Lower leg skin (tissue), 4 donors: ENCODE data around the gene MEX3C. TPM values are rescaled to one million over a fixed set of nuclear protein-coding genes. Genes with fewer than 3 reads are reported as not detected.

Experiments
- DNase-seq, 2 donors: peaks; one replicate each; pipeline ENCODE4 v3.0.0-alpha.2; 2019; ENCODE audit warnings: low spot score in 2 of 2
- H3K4me3 ChIP-seq: fragments of 200-600 bp; sonication (generic); 2 replicates; pipeline ENCODE4 v1.5.1; 2017; ENCODE audit warnings: mild to moderate bottlenecking, low read depth; ENCODE audit not compliant: poor library complexity, severe bottlenecking
- POLR2A ChIP-seq, 2 donors: fragments of 450-650 bp; IDR thresholded peaks; one replicate each; pipeline ENCODE4 v1.6.1; 2016 to 2017; ENCODE audit warnings: antibody characterized with exemption in 2 of 2, mild to moderate bottlenecking in 1 of 2, moderate library complexity in 1 of 2
- WGBS, 2 donors: methylation state at CpG; one replicate each; pipeline ENCODE4 v1.1.5; 2018; 5-methylcytosine and 5-hydroxymethylcytosine counted together
- intact Hi-C: fragments of 100-400 bp; cut with DNase I; formaldehyde crosslinking; loops from one replicate; pipeline ENCODE4 v1.15.0; 2023; ENCODE audit warnings: low total_unique reads
- total RNA-seq, 4 donors: library from RNA; depleted of rRNA; stranded (reverse); fragments of >200 nt; gene quantifications; one replicate each; pipeline ENCODE4 v1.1.0, GENCODE V29; 2016
- TF ChIP-seq, protein P1 (sequence below), 3 donors: fragments of 450-650 bp; IDR thresholded peaks; one replicate each; pipeline ENCODE4 v1.5.1; 2016; ENCODE audit warnings: antibody characterized with exemption in 3 of 3, mild to moderate bottlenecking in 3 of 3, moderate library complexity in 2 of 3

MEX3C gene
- total RNA-seq, 4 donors from 2014 or later = 28.0 to 34.2 (median 30.6) TPM

GRCh38 chr18:51188024-51188701 lies 9.3 kb downstream of the MEX3C start:
- no peak overlapping the region for H3K4me3 ChIP-seq
- no peak for TF ChIP-seq POLR2A (IDR thresholded peaks at IDR 0.05)
- TF ChIP-seq, protein P1, sequence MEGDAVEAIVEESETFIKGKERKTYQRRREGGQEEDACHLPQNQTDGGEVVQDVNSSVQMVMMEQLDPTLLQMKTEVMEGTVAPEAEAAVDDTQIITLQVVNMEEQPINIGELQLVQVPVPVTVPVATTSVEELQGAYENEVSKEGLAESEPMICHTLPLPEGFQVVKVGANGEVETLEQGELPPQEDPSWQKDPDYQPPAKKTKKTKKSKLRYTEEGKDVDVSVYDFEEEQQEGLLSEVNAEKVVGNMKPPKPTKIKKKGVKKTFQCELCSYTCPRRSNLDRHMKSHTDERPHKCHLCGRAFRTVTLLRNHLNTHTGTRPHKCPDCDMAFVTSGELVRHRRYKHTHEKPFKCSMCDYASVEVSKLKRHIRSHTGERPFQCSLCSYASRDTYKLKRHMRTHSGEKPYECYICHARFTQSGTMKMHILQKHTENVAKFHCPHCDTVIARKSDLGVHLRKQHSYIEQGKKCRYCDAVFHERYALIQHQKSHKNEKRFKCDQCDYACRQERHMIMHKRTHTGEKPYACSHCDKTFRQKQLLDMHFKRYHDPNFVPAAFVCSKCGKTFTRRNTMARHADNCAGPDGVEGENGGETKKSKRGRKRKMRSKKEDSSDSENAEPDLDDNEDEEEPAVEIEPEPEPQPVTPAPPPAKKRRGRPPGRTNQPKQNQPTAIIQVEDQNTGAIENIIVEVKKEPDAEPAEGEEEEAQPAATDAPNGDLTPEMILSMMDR (IDR thresholded peaks at IDR 0.05) = no peak
- DNase-seq = no peak
- intact Hi-C loops = no loop called here
- WGBS, 2 donors = 91 to 93% methylated on average over 6 of the region's 6 CpGs

DNA sequence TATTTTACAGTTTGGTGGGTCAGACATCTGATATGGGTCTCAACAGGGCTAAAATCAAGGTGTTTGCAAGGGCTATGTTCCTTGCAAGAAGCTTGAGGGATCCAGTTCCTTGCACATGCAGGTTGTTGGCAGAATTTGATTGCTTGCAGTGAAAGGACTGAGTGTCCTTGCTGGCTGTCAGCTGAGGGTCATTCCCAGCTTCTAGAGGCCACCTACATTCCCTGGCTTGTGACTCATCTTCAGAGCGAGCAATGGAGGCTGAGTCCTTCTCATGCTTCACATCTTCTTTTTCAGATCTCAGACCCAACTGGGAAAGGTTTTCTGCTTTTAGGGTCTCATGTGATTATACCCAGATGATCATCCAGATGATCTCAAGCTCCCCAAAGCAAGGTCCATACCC lies 12.4 kb downstream of the MEX3C start:
- intact Hi-C loops = no loop called here

GRCh38 chr18:51184091-51184457 lies 13.4 kb downstream of the MEX3C start:
- TF ChIP-seq, protein P1 (IDR thresholded peaks at IDR 0.05) = no peak
- no peak for TF ChIP-seq POLR2A (IDR thresholded peaks at IDR 0.05)
- H3K4me3 ChIP-seq = no peak overlapping the region
- WGBS, 2 donors = 96 to 100% methylated on average over 1 of the region's 1 CpG
- intact Hi-C loops = no loop called here
- no peak for DNase-seq

More for the DNA sequence above, 12.4 kb downstream of the MEX3C start:
- WGBS, 2 donors = 79 to 100% methylated on average over 1 of the region's 1 CpG
- no peak for TF ChIP-seq POLR2A (IDR thresholded peaks at IDR 0.05)
- TF ChIP-seq, protein P1 (IDR thresholded peaks at IDR 0.05) = no peak
- no peak overlapping the region for H3K4me3 ChIP-seq
- DNase-seq = no peak

DNA sequence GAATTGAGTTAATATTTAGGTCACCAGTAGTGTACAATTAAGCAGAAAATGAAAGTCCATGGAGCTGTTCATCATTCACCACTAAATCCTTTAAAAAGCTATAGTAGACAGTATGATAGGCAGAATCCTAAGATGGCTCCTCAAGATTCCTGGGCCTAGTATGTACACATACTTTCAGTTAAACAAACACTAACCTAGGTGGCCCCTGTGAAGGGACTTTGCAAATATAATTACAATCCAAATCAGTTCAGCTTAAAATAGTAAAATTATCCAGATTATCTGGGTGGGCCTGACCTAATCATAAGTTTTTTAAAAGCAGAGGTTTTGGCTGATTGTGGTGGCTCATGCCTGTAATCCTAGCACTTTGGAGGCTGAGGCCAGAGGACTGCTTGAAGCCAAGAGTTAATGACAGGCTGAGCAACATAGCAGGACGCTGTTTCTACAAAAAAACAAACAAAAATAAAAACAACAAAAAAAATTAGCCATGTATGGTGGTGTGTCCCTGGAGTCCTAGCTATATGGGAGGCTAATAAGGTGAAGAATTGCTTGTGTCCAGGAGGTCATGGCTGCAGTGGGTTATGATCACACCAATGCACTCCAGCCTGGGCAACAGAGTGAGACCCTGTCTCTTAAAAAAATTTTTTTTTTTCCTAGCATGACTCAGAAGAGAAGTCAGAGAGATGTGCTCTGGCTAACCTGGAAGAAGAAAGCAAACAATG lies 13.9 kb downstream of the MEX3C start:
- no peak for DNase-seq
- no peak overlapping the region for H3K4me3 ChIP-seq
- 88 to 100% methylated on average over 1 of the region's 1 CpG for WGBS, 2 donors
- intact Hi-C loops = no loop called here
- TF ChIP-seq, protein P1 (IDR thresholded peaks at IDR 0.05) = no peak
- no peak for TF ChIP-seq POLR2A (IDR thresholded peaks at IDR 0.05)

- TF ChIP-seq, protein P1 (IDR thresholded peaks at IDR 0.05) = no peak
- no peak for TF ChIP-seq POLR2A (IDR thresholded peaks at IDR 0.05)
- intact Hi-C loops = no loop called here
- DNase-seq = no peak
- H3K4me3 ChIP-seq = no peak overlapping the region
Measured at GRCh38 chr18:51182824-51183223, 14.7 kb downstream of the MEX3C start.
